HG03139 (cell line): ENCODE measurements around the gene CDKN2B.
"Not testable (repeated sequence)": the region's sequence is repeated elsewhere in the genome, so short reads cannot be mapped to it uniquely, and the experiment has no call there.

Source experiments
- ATAC-seq: cut with Tn5 transposase; IDR thresholded peaks from one replicate; pipeline ENCODE4 v1.9.1; 2021; ENCODE audit not compliant: unreplicated experiment

CDKN2B gene

GRCh38 chr9:21970800-21971640, 38.1 kb downstream of the CDKN2B start:
- no peak for ATAC-seq

GRCh38 chr9:21969951-21970799, 38.9 kb downstream of the CDKN2B start:
- no peak for ATAC-seq

GRCh38 chr9:21969011-21969940, 39.8 kb downstream of the CDKN2B start:
- no peak for ATAC-seq

GRCh38 chr9:21968331-21969010, 40.6 kb downstream of the CDKN2B start:
- no peak for ATAC-seq

GRCh38 chr9:21967702-21968101, 41.4 kb downstream of the CDKN2B start:
- ATAC-seq, result no peak

GRCh38 chr9:21967169-21967568, 41.9 kb downstream of the CDKN2B start:
- no peak for ATAC-seq

- no peak for ATAC-seq
Measured at GRCh38 chr9:21966140-21966851, 42.8 kb downstream of the CDKN2B start.

GRCh38 chr9:21965401-21965951, 43.6 kb downstream of the CDKN2B start:
- peak; percentile 89 for ATAC-seq

- peak; percentile 34 for ATAC-seq
Measured at GRCh38 chr9:21964925-21965385, 44.1 kb downstream of the CDKN2B start.

GRCh38 chr9:21961569-21961968, 47.5 kb downstream of the CDKN2B start:
- ATAC-seq, result no peak

GRCh38 chr9:21959268-21959667, 49.8 kb downstream of the CDKN2B start:
- not testable (repeated sequence) for ATAC-seq

- ATAC-seq, result no peak
Measured at GRCh38 chr9:21958833-21959232, 50.3 kb downstream of the CDKN2B start.
